NCI-H2171 treated with DMSO at 0.1 percent for 48 hours (cell line): ENCODE results near the gene CRABP2.
A peak's percentile ranks its signal among the peaks of the same experiment; 100 is the strongest.

Experiments used
- DNase-seq: peaks from one replicate; lab custom pipeline; 2025; lab: John Stamatoyannopoulos, UW

CRABP2 gene

DNA sequence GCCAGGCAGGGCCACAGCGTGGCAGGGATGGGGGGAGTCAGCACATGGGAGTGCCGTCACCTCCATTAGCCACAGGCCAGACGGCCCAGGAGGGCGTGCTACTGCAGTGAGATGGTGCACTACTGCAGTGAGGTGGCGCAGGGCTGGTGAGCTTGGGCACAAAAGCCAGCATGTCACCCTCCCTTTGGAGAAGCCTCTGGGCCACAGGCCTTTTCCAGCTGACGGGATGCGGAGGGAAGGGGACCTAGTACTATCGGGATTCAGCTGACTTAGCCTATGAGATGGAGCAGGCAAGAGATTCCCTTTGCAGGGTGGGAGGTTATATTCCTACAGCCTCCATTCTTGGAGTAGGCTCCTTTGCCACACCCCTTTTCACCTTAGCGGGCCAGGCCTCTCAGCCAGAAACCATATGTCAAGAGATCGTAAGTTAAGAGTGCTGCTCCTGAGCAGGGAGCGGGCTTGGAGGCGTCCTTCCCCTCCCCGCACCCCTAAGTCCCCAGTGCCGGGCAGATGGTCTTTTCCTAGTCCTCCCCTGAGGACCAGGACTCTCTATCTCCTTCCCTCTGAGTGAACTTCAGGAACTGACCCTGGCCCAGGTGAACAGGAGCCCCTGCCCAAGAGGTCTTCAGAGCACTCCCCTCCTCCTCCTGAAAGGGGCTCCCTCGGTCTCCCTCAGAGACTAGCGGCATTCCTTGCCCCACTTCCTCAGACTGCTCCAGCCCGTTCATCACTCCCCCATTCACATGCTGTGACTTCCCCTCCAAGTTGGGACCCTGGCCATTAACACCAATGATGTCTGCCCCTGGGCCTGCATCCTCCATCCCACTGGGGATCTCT is 36.4 kb downstream of the CRABP2 start:
- DNase-seq, result peak; percentile 46

- no peak for DNase-seq
Observed at GRCh38 chr1:156667968-156668709, 37.2 kb downstream of the CRABP2 start.

GRCh38 chr1:156667610-156667967 is 37.8 kb downstream of the CRABP2 start:
- DNase-seq, result no peak

DNA sequence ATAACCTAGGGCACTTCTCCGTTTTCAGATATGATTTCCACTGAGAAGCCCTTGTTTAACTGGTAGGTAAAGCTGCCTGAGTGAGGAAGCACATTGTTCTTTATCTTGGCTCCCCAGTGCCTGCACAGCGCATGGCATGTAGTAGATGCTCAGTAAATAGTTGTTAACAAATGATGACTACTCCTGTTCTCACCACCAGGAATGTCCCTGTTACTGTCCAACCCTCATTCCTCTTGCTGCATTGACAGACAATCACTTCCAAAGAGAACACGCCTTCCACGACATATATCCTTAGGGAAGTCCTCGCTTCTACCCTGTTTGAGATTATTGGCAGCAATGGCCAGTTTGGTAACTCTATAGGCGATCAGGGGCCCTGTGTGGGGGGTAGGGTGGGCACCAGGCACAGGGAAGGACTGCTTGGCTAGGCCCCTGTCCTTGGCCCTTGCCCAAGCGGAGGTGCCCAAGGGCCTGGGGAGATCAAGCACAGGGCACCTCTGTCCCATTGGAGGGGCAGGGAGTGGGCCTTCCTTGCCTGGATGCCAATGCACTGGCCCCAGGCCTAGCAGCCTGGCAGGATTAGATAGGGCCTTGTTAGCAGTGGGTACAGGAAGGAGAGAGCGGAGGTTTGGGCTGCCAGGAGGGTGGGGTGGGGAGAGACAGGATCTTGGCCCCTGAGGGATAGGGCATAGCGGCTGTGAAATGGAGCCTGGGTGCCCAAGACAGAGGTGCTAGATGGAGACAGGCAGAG is 38.3 kb downstream of the CRABP2 start:
- DNase-seq, result no peak

GRCh38 chr1:156665539-156665938 is 39.8 kb downstream of the CRABP2 start:
- DNase-seq, result no peak

DNA sequence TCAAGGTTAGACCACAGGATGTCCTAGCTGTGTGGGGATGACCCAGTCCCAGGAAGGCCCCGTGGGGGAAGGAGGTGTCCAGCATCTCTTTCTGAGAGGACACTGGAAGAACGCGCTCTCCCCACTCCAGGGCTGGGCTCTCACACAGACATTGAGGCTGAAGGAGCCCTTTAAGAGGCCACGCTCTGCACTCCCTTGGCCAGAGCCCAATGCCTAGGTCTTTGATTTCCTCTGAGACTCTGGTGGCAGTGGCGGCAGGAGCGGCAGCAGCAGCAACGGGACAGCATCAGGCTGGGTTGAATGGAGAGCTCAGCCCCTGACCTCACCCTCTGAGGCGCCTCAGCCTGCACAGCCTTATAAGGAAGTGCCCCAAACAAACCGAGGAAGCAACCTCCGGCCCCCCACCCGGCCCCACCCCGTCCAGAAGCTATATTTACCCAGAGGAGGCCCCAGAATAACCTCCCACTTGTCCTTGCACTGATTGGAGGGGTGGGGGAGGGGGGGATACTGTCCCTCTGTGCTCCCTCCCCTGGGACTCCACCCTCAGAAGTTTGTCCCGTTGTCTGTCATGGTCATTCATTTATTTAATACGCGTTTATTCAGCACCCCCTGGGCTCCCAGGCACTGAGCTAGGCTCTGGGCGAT is 40.5 kb downstream of the CRABP2 start:
- DNase-seq, result no peak

DNA sequence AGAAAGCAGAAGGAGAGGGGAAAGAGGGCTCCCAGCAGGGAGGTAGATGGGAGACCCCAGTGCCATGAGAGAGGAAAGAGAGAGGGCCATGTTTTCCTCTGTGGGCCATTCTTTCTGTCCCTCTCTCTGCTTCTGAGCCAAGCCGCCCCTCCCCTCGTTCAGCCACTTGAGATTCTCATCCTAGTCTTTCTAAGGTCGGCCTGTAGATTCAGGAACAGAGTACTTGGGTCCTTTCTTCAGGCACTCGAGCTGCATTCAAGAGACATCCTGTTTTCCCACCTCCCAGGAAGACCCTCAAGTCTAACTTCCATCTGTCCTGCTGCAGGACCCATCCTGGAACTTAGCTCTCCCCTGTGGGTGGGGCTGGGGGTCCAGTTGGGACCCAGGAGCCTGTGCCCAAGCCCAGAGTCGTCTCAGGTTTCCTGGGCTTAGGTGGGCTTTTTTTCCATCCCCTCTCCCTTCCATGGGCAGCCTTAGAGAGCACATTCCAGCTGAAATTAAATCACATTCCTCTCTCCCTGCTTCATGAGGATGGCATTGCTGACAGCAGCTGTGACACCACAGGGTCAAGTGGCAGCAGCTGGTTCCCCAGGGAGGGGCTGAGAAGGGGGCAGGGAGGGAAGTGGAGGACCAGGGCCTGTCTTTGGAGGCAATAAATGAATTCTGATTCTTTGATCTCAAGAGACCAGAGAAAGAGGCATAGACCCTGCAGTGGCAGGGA is 41.2 kb downstream of the CRABP2 start:
- DNase-seq, result peak; percentile 40

- peak; percentile 88 for DNase-seq
Observed at GRCh38 chr1:156663178-156663577, 42.2 kb downstream of the CRABP2 start.

DNA sequence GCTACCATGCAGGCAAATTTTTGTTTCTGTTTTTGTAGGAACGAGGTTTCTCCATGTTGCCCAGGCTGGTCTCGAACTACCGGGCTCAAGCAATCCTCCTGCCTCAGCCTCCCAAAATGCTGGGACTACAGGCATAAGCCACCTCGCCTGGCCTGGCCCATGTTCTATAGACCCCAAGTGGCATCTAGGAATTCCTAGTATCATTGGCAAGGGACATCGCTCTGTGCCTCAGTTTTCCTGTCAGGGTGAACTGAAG is 42.7 kb downstream of the CRABP2 start:
- DNase-seq, result no peak

DNA sequence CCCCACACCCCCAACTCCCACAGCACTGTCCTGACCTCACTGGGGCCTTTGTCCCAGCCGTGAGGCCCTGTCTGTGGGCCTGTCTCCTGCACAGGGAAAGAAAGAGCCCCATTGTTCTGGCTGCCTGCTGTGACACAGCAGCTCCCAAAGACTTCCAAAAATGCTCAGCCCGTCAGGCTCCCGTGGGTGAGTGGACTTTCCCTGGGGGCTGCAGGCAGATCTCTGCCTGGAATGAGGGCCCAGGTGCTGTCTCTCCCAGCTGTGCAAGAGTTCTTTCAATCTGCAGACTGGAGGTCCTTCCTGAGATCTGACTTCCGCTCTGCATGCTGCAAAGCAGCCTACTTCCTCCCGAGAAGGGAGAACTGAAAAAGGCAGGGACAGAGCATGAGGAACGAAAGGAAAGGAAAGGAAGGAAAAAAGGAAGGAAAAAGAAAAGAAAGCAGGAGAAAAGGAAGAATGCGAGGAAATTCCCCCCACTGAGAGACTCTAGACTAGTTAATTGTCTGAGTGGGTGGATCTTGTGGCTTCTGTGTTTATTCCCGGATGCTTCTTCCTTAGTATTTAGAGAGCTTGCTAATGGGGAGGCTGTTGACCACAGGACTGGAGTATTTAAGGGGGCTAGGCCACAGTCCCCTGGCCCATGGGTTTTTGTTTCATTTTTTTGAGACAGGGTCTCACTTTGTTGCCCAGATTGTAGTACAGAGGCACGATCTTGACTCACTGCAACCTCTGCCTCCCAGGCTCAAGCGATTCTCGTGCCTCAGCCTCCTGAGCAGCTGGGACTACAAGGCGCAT is 43.2 kb downstream of the CRABP2 start:
- no peak for DNase-seq

GRCh38 chr1:156660752-156661112 is 44.7 kb downstream of the CRABP2 start:
- no peak for DNase-seq

DNA sequence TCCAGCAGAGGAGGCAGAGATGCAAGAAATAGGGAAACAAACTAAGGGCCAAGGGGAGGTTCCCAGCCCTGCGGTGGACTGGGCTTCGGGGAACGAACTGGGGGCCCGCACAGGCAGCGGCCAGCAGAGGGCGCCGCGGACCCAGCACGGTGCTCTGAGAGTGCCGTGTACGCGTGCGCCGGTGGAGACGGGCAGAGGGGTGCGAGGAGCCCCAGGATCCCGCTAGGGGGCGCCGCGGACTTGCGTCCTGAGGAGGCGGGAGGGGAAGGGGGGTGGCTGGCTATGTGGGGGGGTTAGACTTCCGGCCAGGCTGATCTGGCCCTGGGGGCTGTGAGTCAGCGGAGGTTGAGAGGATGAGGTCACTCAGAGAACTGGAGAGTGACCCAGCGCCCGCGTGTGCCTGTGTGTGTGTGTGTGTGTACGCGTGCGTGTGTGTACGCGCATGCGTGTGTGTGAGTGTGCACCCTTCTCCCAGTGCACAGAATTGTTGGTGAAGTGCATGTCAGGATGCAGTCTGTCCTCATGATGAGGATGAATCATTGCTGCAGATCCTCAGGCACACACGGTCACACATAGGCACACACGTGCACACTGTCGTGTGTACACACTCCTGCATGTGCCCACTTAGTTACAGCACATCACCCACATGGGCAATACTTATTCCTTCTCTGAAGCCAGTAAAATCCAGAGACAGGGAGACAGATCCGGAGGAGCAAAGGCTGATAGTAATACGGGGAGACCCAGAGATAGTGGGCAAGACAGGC is 45.2 kb downstream of the CRABP2 start:
- peak; percentile 85 for DNase-seq

DNA sequence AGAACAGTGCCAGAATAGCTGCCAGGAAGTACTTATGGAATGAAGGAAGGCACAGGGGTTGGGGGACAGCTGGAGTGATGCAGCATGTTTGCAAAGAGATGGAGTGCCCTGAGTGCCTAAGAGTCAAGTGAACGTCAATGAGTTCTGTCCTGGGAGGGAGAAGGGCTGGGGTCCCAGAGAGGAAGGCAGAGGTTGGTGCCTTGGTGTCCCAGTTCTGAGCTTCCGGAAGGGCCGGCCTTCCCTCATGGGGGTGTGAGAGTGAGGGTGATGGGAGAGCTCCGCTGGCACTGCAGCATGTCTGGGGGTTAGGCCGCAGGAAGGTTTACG is 45.8 kb downstream of the CRABP2 start:
- no peak for DNase-seq

DNA sequence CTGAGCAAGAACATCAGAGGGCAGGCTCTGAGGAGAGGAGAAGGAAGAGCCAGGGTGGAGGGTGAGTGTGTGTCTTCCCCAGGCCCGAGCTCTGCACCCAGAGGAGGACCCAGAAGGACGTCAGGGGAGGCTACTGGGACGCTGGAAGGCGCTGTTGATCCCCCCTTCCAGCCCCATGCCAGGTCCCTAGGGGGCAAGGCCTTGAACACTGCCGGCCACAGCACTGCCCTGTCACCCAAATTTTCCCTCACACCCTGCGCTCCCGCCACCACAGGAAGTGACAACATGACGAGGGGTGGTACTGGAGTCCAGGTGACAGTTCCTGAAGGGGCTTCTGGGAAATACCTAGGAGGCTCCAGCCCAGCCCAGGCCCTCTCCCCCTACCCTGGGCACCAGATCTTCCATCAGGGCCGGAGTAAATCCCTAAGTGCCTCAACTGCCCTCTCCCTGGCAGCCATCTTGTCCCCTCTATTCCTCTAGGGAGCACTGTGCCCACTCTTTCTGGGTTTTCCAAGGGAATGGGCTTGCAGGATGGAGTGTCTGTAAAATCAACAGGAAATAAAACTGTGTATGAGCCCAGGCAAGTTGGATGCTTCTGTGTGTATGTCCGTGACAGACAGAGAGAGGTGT is 46.3 kb downstream of the CRABP2 start:
- no peak for DNase-seq

GRCh38 chr1:156658496-156658895 is 46.9 kb downstream of the CRABP2 start:
- no peak for DNase-seq

GRCh38 chr1:156657741-156658319 is 47.6 kb downstream of the CRABP2 start:
- peak; percentile 44 for DNase-seq

DNA sequence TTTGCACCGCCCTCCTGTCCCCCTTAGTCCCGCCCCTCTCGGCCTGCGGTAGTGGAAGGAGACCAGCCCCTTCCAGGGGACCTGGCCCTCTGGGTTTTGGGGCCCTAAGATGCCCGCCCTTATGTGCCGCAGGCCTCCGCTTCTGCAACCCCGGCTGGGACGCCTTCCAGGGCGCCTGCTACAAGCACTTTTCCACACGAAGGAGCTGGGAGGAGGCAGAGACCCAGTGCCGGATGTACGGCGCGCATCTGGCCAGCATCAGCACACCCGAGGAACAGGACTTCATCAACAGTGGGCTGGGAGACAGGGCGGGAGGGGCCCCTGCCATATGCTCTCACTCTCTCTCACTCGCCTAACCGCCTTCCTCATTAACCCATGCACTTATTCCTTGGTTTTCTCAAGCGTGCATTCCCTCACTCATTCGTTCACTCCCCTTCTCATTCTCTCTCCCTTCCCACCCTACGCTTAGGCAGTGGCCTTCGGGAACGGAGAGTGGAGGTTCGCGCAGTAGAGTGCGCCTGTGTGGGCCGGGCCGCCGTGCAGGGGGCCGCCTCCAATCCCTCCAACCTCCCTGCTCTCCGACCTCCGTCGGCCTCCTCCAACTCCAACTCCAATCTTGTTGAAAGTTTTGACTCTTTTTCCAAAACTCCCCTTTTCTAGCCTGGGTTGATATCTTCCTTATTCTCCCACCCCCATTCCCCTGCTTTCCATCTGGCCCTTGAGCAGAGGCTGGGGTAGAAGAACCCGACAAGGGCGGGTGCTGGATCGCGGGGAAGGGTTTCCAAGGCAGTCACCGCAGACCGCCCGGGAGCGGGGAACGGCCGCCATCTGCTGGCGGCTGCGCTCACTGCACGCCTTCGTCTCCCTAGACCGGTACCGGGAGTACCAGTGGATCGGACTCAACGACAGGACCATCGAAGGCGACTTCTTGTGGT is 48.3 kb downstream of the CRABP2 start:
- DNase-seq, result peak; percentile 85

GRCh38 chr1:156655904-156656516 is 49.4 kb downstream of the CRABP2 start:
- DNase-seq, result no peak
